C4-2B (cell line): ENCODE results near the gene OSGIN1.

Experiments used
- CTCF ChIP-seq: fragments of 450-650 bp; conservative IDR thresholded peaks from 2 replicates; pipeline ENCODE4 v1.5.1; 2017; ENCODE audit warnings: mild to moderate bottlenecking
- ZFX ChIP-seq: fragments of 450-650 bp; IDR thresholded peaks from 2 replicates; pipeline ENCODE4 v1.6.1; 2017

GRCh38 chr16:83966153-83966696 is 13.2 kb downstream of the OSGIN1 start:
- TF ChIP-seq CTCF (no peak), ZFX (no peak)
